CD14-positive monocyte (primary cell): ENCODE data around the gene ARL13A. TPM values are rescaled to one million over a fixed set of nuclear protein-coding genes. Genes with fewer than 3 reads are reported as not detected.
"Not testable (repeated sequence)": the region's sequence is repeated elsewhere in the genome, so short reads cannot be mapped to it uniquely, and the experiment has no call there.

Experiments
- DNase-seq, 3 donors: peaks; one replicate each; pipeline ENCODE4 v3.0.0-alpha.2; 2011 to 2022
- H2AFZ ChIP-seq: 2 replicates; pipeline ENCODE4 v1.6.0; 2012; ENCODE audit warnings: mild to moderate bottlenecking, low read depth, low read length, inconsistent platforms; ENCODE audit not compliant: insufficient read depth, poor library complexity, severe bottlenecking
- H3K27ac ChIP-seq, 2 donors: 1 replicate in 1 of 2; 2 replicates in 1 of 2; pipeline ENCODE4 v1.5.1; 2012 to 2013; ENCODE audit warnings: low read length in 2 of 2, control low read depth in 1 of 2, inconsistent platforms in 1 of 2, low read depth in 1 of 2, mild to moderate bottlenecking in 1 of 2
- H3K27me3 ChIP-seq, 2 donors: one replicate each; pipeline versions ENCODE4 v1.6.0 to v1.6.1; 2011 to 2013; ENCODE audit warnings: low read length in 2 of 2; ENCODE audit not compliant: control insufficient read depth in 2 of 2, insufficient read depth in 2 of 2
- H3K36me3 ChIP-seq, 2 donors: replicated peaks in 1 of 2; 1 replicate in 1 of 2; 2 replicates in 1 of 2; pipeline versions ENCODE4 v1.5.1 to v1.6.1; 2012 to 2013; ENCODE audit warnings: low read length in 2 of 2, control low read depth in 1 of 2, inconsistent platforms in 1 of 2, mild to moderate bottlenecking in 1 of 2; ENCODE audit not compliant: insufficient read depth in 2 of 2, control insufficient read depth in 1 of 2
- H3K4me1 ChIP-seq, 2 donors: 1 replicate in 1 of 2; 2 replicates in 1 of 2; pipeline versions ENCODE4 v1.5.1 to v1.6.1; 2012 to 2013; ENCODE audit warnings: low read length in 2 of 2, control low read depth in 1 of 2, inconsistent platforms in 1 of 2, mild to moderate bottlenecking in 1 of 2, moderate library complexity in 1 of 2; ENCODE audit not compliant: insufficient read depth in 2 of 2, control insufficient read depth in 1 of 2
- H3K4me2 ChIP-seq: replicated peaks from 2 replicates; pipeline ENCODE3; 2012; ENCODE audit warnings: low read length, moderate library complexity, mild to moderate bottlenecking; ENCODE audit not compliant: poor library complexity, severe bottlenecking; ENCODE audit errors: extremely low read depth
- H3K4me3 ChIP-seq, 3 experiments: fragments of 200-600 bp in 1 of 3; sonication (generic) in 1 of 3; replicated peaks in 1 of 3; 1 replicate in 2 of 3; 2 replicates in 1 of 3; pipeline ENCODE4 v1.5.1; 2011 to 2013; ENCODE audit warnings: low read length in 3 of 3, mild to moderate bottlenecking in 3 of 3, control low read depth in 2 of 3, low read depth in 2 of 3, inconsistent platforms in 1 of 3, moderate library complexity in 1 of 3
- H3K79me2 ChIP-seq: 2 replicates; pipeline ENCODE4 v1.6.0; 2012; ENCODE audit warnings: mild to moderate bottlenecking, control low read depth, inconsistent platforms, low read length, moderate library complexity; ENCODE audit not compliant: insufficient read depth
- H3K9ac ChIP-seq: 2 replicates; pipeline ENCODE4 v1.6.0; 2017; ENCODE audit warnings: low read length, mild to moderate bottlenecking; ENCODE audit not compliant: insufficient read depth, poor library complexity, severe bottlenecking
- H3K9me3 ChIP-seq, 2 donors: replicated peaks in 1 of 2; 1 replicate in 1 of 2; 2 replicates in 1 of 2; pipeline versions ENCODE4 v1.5.1 to v1.6.1; 2012 to 2013; ENCODE audit warnings: low read length in 2 of 2, control low read depth in 1 of 2; ENCODE audit not compliant: control insufficient read depth in 1 of 2, insufficient read depth in 1 of 2
- H4K20me1 ChIP-seq: 2 replicates; pipeline ENCODE4 v1.6.0; 2012; ENCODE audit warnings: mild to moderate bottlenecking, low read length, control low read depth, moderate library complexity; ENCODE audit not compliant: insufficient read depth
- H3K27ac Mint-ChIP-seq, 7 donors: one replicate each; pipeline ENCODE4 v1.8.0; 2020; ENCODE audit warnings: mild to moderate bottlenecking in 7 of 7, mixed read lengths in 7 of 7, moderate library complexity in 6 of 7, inconsistent platforms in 2 of 7
- H3K27me3 Mint-ChIP-seq, 3 donors: one replicate each; pipeline ENCODE4 v1.8.0; 2021 to 2022; ENCODE audit warnings: low read depth in 3 of 3, mild to moderate bottlenecking in 3 of 3, mixed read lengths in 3 of 3, moderate library complexity in 3 of 3, inconsistent platforms in 1 of 3
- H3K36me3 Mint-ChIP-seq, 2 donors: one replicate each; pipeline ENCODE4 v1.8.0; 2020; ENCODE audit warnings: mixed read lengths in 2 of 2, inconsistent platforms in 1 of 2, mild to moderate bottlenecking in 1 of 2
- H3K4me1 Mint-ChIP-seq: one replicate; pipeline ENCODE4 v1.8.0; 2020; ENCODE audit warnings: mild to moderate bottlenecking, mixed read lengths
- H3K4me3 Mint-ChIP-seq, 2 donors: one replicate each; pipeline ENCODE4 v1.8.0; 2020; ENCODE audit warnings: mild to moderate bottlenecking in 2 of 2, mixed read lengths in 2 of 2, moderate library complexity in 1 of 2
- H3K9me3 Mint-ChIP-seq, 7 donors: one replicate each; pipeline ENCODE4 v1.8.0; 2020 to 2022; ENCODE audit warnings: mixed read lengths in 7 of 7, mild to moderate bottlenecking in 6 of 7, moderate library complexity in 6 of 7, inconsistent platforms in 2 of 7
- WGBS: methylation state at CpG from one replicate; pipeline ENCODE4 v1.1.5; 2013; ENCODE audit warnings: missing lambda C conversion rate; ENCODE audit not compliant: insufficient coverage; 5-methylcytosine and 5-hydroxymethylcytosine counted together
- intact Hi-C, 2 donors: fragments of 100-400 bp; cut with micrococcal nuclease; formaldehyde crosslinking; loops; one replicate each; pipeline versions ENCODE4 v1.15.0 to v1.15.1; 2023
- polyA plus RNA-seq, 3 donors: library from polyadenylated mRNA; depleted of rRNA in 1 of 3; unstranded in 2 of 3; stranded (reverse) in 1 of 3; fragments of 300-500 nt in 2 of 3; fragments of >200 nt in 1 of 3; fragmentation: Illumina TruSeq in 2 of 3; gene quantifications; 1 replicate in 2 of 3; 2 replicates in 1 of 3; pipeline ENCODE4 v1.2.3, GENCODE V29; 2012 to 2021
- TF ChIP-seq, protein P1 (sequence below): fragments of 200-600 bp; IDR thresholded peaks from one replicate; pipeline ENCODE4 v1.8.0; 2022; ENCODE audit warnings: antibody characterized with exemption, mild to moderate bottlenecking

ARL13A gene
- polyA plus RNA-seq, 3 donors = not detected

DNA sequence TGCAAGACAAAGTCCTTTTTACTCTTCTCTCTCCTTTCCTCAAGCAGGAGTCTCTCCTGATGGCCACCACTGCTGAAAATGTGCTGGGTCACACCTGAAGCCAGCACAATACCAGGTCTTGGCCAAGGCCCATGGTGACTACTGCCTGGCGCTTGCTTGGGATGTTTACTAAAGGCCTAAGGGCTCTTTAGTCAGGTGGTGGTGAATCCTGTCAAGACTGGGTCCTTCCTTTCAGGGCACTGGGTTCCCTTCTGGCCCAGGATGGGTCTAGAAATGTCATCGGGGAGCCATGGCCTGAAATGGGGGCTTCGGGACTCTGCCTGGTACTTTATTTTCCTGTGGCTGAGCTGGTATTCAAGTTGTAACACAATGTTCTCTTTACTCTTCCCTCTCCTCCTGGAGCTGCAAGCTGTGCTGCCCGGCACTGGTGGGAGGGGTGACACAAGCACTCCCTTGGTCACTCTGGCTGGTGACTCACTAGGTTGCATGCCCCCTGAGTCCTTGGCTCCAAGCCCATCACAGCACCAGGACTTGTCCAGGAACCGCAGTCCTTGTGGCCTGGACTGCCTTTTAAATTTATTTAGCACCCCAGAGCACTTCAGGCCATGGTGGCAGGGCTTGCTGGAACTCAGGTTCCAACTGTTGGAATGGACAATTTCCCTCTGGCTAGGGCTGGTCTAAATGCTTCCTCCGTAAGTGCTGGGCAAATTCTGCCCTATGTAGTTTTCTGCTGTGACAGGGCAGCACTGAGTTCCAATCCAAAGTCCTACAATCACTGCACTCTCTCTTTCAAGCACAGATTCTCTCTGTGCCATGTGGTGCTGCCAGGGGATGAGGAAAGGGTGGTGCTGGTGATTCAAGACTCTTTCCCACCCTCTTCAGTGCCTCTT is 11.3 kb downstream of the ARL13A start:
- Mint-ChIP-seq H3K27me3 (peaks cover 0 to 5% (median 0%) of the 10 kb centered on the region in 3 donors), H3K4me1 (no peaks in the 10 kb centered on the region), H3K4me3 (no peak overlapping the region), H3K36me3 (no peaks in the 10 kb centered on the region), H3K9me3 (peaks cover 0 to 2% (median 0%) of the 10 kb centered on the region in 7 donors), H3K27ac (no peak overlapping the region)
- 94% methylated on average over 2 of the region's 6 CpGs for WGBS
- no peaks in the 10 kb centered on the region for H3K36me3 ChIP-seq
- no peaks in the 10 kb centered on the region for H4K20me1 ChIP-seq
- H3K27me3 ChIP-seq = no peaks in the 10 kb centered on the region
- no peak overlapping the region for H3K4me3 ChIP-seq
- no peak for DNase-seq
- H2AFZ ChIP-seq = no peak overlapping the region
- H3K27ac ChIP-seq = no peak overlapping the region
- no peak overlapping the region for H3K4me2 ChIP-seq
- no peak overlapping the region for H3K9ac ChIP-seq
- H3K79me2 ChIP-seq = no peaks in the 10 kb centered on the region
- no peaks in the 10 kb centered on the region for H3K9me3 ChIP-seq
- TF ChIP-seq, protein P1, sequence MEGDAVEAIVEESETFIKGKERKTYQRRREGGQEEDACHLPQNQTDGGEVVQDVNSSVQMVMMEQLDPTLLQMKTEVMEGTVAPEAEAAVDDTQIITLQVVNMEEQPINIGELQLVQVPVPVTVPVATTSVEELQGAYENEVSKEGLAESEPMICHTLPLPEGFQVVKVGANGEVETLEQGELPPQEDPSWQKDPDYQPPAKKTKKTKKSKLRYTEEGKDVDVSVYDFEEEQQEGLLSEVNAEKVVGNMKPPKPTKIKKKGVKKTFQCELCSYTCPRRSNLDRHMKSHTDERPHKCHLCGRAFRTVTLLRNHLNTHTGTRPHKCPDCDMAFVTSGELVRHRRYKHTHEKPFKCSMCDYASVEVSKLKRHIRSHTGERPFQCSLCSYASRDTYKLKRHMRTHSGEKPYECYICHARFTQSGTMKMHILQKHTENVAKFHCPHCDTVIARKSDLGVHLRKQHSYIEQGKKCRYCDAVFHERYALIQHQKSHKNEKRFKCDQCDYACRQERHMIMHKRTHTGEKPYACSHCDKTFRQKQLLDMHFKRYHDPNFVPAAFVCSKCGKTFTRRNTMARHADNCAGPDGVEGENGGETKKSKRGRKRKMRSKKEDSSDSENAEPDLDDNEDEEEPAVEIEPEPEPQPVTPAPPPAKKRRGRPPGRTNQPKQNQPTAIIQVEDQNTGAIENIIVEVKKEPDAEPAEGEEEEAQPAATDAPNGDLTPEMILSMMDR = no peak
- H3K4me1 ChIP-seq = no peaks in the 10 kb centered on the region
- intact Hi-C loops = no loop called here

DNA sequence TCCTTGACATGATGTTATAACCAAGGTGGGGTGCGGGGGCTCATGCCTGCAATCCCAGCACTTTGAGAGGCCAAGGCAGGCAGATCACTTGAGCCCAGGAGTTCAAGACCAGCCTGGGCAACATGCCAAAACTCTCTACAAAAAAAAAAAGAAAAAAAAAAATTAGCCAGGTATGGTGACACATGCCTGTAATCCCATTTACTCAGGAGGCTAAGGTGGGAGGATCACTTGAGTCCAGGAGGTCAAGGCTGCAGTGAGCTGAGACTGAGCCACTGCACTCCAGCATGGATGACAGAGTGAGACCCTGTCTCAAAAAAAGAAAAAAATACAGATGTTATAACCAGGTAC is 12.0 kb downstream of the ARL13A start:
- H3K36me3 Mint-ChIP-seq, H3K27ac ChIP-seq, H3K4me1 Mint-ChIP-seq, H3K4me1 ChIP-seq, H3K9ac ChIP-seq, H3K27me3 ChIP-seq, H3K4me2 ChIP-seq, H3K4me3 ChIP-seq, H3K36me3 ChIP-seq, DNase-seq, H3K27ac Mint-ChIP-seq, H2AFZ ChIP-seq, H3K4me3 Mint-ChIP-seq, H4K20me1 ChIP-seq, H3K9me3 ChIP-seq, H3K9me3 Mint-ChIP-seq, intact Hi-C loops, H3K27me3 Mint-ChIP-seq, H3K79me2 ChIP-seq: not testable (repeated sequence)
- WGBS = no CpG with 5 or more reads among the region's 1 CpG
